ENCODE data around the gene LIN9.

GRCh38 chr1:226296911-226297310 is 12.1 kb downstream of the LIN9 start:
- TF ChIP-seq, protein P1, sequence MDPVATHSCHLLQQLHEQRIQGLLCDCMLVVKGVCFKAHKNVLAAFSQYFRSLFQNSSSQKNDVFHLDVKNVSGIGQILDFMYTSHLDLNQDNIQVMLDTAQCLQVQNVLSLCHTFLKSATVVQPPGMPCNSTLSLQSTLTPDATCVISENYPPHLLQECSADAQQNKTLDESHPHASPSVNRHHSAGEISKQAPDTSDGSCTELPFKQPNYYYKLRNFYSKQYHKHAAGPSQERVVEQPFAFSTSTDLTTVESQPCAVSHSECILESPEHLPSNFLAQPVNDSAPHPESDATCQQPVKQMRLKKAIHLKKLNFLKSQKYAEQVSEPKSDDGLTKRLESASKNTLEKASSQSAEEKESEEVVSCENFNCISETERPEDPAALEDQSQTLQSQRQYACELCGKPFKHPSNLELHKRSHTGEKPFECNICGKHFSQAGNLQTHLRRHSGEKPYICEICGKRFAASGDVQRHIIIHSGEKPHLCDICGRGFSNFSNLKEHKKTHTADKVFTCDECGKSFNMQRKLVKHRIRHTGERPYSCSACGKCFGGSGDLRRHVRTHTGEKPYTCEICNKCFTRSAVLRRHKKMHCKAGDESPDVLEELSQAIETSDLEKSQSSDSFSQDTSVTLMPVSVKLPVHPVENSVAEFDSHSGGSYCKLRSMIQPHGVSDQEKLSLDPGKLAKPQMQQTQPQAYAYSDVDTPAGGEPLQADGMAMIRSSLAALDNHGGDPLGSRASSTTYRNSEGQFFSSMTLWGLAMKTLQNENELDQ (CRISPR knock-in tag; IDR thresholded peaks at IDR 0.05; ENCODE audit: borderline replicate concordance), result no peak
- TF ChIP-seq SRSF4 (IDR thresholded peaks at IDR 0.05; ENCODE audit: low read depth, low read length, poor library complexity, severe bottlenecking) (no peak), ZBTB37 (CRISPR knock-in tag; IDR thresholded peaks at IDR 0.05) (no peak), EZH2 (conservative IDR thresholded peaks at IDR 0.05; ENCODE audit: low read depth, low read length) (no peak), RFX5 (IDR thresholded peaks at IDR 0.05; ENCODE audit: low read depth, low read length) (no peak), ZNF253 (CRISPR knock-in tag; IDR thresholded peaks at IDR 0.05; ENCODE audit: borderline replicate concordance) (no peak), SOX5 (CRISPR knock-in tag; IDR thresholded peaks at IDR 0.05; ENCODE audit: borderline replicate concordance) (no peak), ZNF143 (CRISPR knock-in tag; IDR thresholded peaks at IDR 0.05) (no peak), NFIC (IDR thresholded peaks at IDR 0.05; ENCODE audit: low read length) (no peak), SRSF1 (optimal IDR thresholded peaks at IDR 0.05; ENCODE audit: low read depth, low read length) (no peak), CTCF (CRISPR knock-in tag; IDR thresholded peaks at IDR 0.05) (no peak)
- TF ChIP-seq, protein P2, sequence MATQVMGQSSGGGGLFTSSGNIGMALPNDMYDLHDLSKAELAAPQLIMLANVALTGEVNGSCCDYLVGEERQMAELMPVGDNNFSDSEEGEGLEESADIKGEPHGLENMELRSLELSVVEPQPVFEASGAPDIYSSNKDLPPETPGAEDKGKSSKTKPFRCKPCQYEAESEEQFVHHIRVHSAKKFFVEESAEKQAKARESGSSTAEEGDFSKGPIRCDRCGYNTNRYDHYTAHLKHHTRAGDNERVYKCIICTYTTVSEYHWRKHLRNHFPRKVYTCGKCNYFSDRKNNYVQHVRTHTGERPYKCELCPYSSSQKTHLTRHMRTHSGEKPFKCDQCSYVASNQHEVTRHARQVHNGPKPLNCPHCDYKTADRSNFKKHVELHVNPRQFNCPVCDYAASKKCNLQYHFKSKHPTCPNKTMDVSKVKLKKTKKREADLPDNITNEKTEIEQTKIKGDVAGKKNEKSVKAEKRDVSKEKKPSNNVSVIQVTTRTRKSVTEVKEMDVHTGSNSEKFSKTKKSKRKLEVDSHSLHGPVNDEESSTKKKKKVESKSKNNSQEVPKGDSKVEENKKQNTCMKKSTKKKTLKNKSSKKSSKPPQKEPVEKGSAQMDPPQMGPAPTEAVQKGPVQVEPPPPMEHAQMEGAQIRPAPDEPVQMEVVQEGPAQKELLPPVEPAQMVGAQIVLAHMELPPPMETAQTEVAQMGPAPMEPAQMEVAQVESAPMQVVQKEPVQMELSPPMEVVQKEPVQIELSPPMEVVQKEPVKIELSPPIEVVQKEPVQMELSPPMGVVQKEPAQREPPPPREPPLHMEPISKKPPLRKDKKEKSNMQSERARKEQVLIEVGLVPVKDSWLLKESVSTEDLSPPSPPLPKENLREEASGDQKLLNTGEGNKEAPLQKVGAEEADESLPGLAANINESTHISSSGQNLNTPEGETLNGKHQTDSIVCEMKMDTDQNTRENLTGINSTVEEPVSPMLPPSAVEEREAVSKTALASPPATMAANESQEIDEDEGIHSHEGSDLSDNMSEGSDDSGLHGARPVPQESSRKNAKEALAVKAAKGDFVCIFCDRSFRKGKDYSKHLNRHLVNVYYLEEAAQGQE (IDR thresholded peaks at IDR 0.05; ENCODE audit: borderline replicate concordance in 1 of 2, low read depth in 1 of 2, low read length in 2 of 2), result no peak
